ENCODE results near the gene NMRK1.

NMRK1 gene

DNA sequence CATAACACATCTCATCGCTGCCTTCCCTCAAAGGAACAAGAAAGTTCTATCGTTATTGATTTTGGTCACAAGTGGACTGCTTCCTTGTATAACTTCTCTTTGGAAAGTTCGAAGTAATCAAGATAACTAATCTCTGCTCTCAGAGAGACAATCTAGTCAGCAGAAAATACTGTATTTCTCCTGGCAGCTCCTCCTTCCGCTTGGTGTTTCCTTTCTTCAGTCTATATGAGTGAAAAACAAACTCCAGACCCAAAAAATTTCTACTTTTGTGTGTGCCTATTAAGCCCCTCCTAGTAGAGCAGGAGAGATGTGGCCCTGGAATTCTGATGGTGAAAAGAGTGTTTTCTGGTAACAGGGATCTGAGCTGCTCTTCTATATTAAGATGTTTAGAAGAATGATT, 24.8 kb upstream of the NMRK1 start:
- TF ChIP-seq CTCF (conservative IDR thresholded peaks at IDR 0.05; ENCODE audit: low read length) = no peak
- H3K4me3 ChIP-seq (ENCODE audit: low read length) = no peak overlapping the region
- no peak for DNase-seq (ENCODE audit: low read depth)

DNA sequence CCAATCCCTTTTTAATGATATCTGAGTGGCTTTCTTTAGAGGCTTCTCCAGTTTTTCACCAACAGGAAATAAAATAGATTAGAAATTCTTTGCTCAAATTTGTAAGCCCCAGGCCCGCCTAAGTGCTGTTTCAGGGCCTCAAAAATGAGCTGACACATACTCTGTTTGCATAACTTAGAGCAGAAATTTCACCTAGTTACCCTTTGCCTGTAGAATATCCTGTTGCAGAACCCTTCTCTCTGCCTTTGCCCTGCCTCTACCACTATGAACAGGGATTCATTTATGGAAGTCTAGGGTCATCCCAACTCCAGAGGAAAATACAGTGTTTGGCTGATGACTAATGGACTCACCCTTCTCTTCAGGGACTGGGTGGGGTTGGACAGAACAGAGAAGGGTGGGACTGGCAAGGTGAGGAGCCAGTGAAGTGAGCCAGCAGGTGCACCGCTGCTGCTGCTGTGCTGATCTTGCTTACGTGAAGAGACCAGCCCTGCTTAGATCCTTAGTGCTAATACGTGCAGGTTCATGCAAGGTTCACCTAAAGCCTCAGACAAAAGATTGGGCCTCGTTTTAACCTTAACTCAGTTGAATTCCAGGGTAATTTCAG, 23.2 kb upstream of the NMRK1 start:
- no peak for DNase-seq (ENCODE audit: low read depth)
- no peak for TF ChIP-seq CTCF (conservative IDR thresholded peaks at IDR 0.05; ENCODE audit: low read length)
- H3K4me3 ChIP-seq (ENCODE audit: low read length) = no peak overlapping the region

DNA sequence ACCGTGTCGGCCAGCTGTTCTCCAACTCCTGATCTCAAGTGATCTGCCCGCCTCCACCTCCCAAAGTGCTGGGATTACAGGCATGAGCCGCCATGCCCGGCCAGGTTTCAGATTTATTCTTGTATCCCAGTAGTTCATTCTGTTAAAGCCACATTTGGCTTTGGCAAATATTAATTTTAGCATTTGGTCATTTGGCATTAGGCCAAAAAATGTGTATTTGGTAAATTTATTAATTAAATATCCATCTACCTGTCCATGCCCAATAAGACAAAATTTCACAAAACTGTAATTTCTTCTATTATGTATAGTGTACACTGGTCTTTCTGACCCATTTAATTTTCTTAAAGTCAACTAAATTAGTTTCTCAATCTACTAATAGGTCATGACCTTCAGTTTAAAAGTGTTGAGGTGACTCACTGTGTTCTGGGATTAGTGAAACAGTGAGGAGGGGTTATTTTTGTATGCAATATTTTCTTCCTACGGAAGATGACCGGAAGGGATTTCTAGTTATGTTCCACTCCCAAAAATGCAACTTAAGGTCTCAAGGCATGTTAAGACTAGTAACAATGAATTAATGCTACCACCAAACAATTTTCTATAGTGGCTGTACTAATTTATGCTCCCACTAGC, 21.4 kb upstream of the NMRK1 start:
- DNase-seq (ENCODE audit: low read depth) = no peak
- no peak for TF ChIP-seq CTCF (conservative IDR thresholded peaks at IDR 0.05; ENCODE audit: low read length)

GRCh38 chr9:75108571-75108970, 20.6 kb upstream of the NMRK1 start:
- no peak for TF ChIP-seq CTCF (conservative IDR thresholded peaks at IDR 0.05; ENCODE audit: low read length)
- peak; percentile 59 for DNase-seq (ENCODE audit: low read depth)
- H3K4me3 ChIP-seq (ENCODE audit: low read length) = no peak overlapping the region

More for the DNA sequence above, 21.4 kb upstream of the NMRK1 start:
- H3K4me3 ChIP-seq (ENCODE audit: low read length) = no peak overlapping the region

DNA sequence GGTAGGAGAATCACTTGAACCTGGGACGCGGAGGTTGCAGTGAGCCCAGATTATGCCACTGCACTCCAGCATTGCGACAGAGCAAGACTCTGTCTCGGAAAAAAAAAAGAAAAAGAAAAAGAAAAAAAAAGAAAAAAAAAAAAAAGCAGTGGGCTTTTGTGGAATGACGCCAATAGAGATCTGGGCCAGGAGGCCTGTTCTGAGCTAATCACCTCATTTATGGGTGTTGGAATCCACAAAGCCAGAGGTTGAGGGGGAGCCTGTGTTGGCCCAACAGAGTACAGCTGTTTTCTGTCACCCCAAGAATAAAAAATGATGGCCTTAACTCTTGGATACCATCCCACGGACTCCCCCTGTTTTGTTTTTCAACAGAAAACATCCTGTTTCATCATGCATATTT, 18.9 kb upstream of the NMRK1 start:
- TF ChIP-seq CTCF (conservative IDR thresholded peaks at IDR 0.05; ENCODE audit: low read length) = no peak

GRCh38 chr9:75105841-75106240, 17.9 kb upstream of the NMRK1 start:
- TF ChIP-seq CTCF (conservative IDR thresholded peaks at IDR 0.05; ENCODE audit: low read length) = no peak
- H3K4me3 ChIP-seq (ENCODE audit: low read length) = no peak overlapping the region
- DNase-seq (ENCODE audit: low read depth) = no peak

More for the DNA sequence above, 18.9 kb upstream of the NMRK1 start:
- DNase-seq (ENCODE audit: low read depth) = peak; percentile 20
- H3K4me3 ChIP-seq (ENCODE audit: low read length) = no peak overlapping the region

DNA sequence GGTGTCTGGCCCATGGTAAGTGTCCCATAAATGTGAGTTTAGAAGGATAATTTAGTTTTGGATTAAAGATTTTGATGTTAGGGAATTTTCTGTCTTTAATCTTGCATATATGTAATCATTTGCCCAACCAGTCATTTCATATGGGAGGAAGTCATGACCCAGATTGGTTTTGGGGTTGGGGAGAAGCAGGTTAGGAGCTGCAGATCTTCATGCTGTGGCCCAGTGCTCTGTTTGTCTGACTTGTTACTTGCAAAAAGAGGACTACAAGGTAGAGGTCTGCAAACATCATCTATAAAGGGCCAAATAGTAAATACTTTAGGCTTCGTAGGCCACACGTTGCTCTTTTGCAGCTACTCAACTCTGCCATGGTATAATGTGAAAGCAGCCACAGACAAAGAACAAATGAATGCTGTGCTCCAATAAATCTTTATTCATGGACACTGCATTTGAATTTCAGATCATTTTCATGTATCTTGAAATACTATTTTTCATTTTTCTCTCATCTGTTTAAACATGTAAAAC, 17.1 kb upstream of the NMRK1 start:
- no peak overlapping the region for H3K4me3 ChIP-seq (ENCODE audit: low read length)
- TF ChIP-seq CTCF (conservative IDR thresholded peaks at IDR 0.05; ENCODE audit: low read length) = no peak
- no peak for DNase-seq (ENCODE audit: low read depth)

All from AG10803 (cell line).